CD14-positive monocyte (primary cell): ENCODE results near the gene UQCC2. TPM values are rescaled to one million over a fixed set of nuclear protein-coding genes. Genes with fewer than 3 reads are reported as not detected.

Source experiments
- DNase-seq, 3 donors: peaks; one replicate each; pipeline ENCODE4 v3.0.0-alpha.2; 2011 to 2022
- H2AFZ ChIP-seq: 2 replicates; pipeline ENCODE4 v1.6.0; 2012; ENCODE audit warnings: mild to moderate bottlenecking, low read depth, low read length, inconsistent platforms; ENCODE audit not compliant: insufficient read depth, poor library complexity, severe bottlenecking
- H3K27ac ChIP-seq, 2 donors: 1 replicate in 1 of 2; 2 replicates in 1 of 2; pipeline ENCODE4 v1.5.1; 2012 to 2013; ENCODE audit warnings: low read length in 2 of 2, control low read depth in 1 of 2, inconsistent platforms in 1 of 2, low read depth in 1 of 2, mild to moderate bottlenecking in 1 of 2
- H3K27me3 ChIP-seq, 2 donors: one replicate each; pipeline versions ENCODE4 v1.6.0 to v1.6.1; 2011 to 2013; ENCODE audit warnings: low read length in 2 of 2; ENCODE audit not compliant: control insufficient read depth in 2 of 2, insufficient read depth in 2 of 2
- H3K36me3 ChIP-seq, 2 donors: replicated peaks in 1 of 2; 1 replicate in 1 of 2; 2 replicates in 1 of 2; pipeline versions ENCODE4 v1.5.1 to v1.6.1; 2012 to 2013; ENCODE audit warnings: low read length in 2 of 2, control low read depth in 1 of 2, inconsistent platforms in 1 of 2, mild to moderate bottlenecking in 1 of 2; ENCODE audit not compliant: insufficient read depth in 2 of 2, control insufficient read depth in 1 of 2
- H3K4me1 ChIP-seq, 2 donors: 1 replicate in 1 of 2; 2 replicates in 1 of 2; pipeline versions ENCODE4 v1.5.1 to v1.6.1; 2012 to 2013; ENCODE audit warnings: low read length in 2 of 2, control low read depth in 1 of 2, inconsistent platforms in 1 of 2, mild to moderate bottlenecking in 1 of 2, moderate library complexity in 1 of 2; ENCODE audit not compliant: insufficient read depth in 2 of 2, control insufficient read depth in 1 of 2
- H3K4me2 ChIP-seq: replicated peaks from 2 replicates; pipeline ENCODE3; 2012; ENCODE audit warnings: low read length, moderate library complexity, mild to moderate bottlenecking; ENCODE audit not compliant: poor library complexity, severe bottlenecking; ENCODE audit errors: extremely low read depth
- H3K4me3 ChIP-seq, 3 experiments: fragments of 200-600 bp in 1 of 3; sonication (generic) in 1 of 3; replicated peaks in 1 of 3; 1 replicate in 2 of 3; 2 replicates in 1 of 3; pipeline ENCODE4 v1.5.1; 2011 to 2013; ENCODE audit warnings: low read length in 3 of 3, mild to moderate bottlenecking in 3 of 3, control low read depth in 2 of 3, low read depth in 2 of 3, inconsistent platforms in 1 of 3, moderate library complexity in 1 of 3
- H3K79me2 ChIP-seq: 2 replicates; pipeline ENCODE4 v1.6.0; 2012; ENCODE audit warnings: mild to moderate bottlenecking, control low read depth, inconsistent platforms, low read length, moderate library complexity; ENCODE audit not compliant: insufficient read depth
- H3K9ac ChIP-seq: 2 replicates; pipeline ENCODE4 v1.6.0; 2017; ENCODE audit warnings: low read length, mild to moderate bottlenecking; ENCODE audit not compliant: insufficient read depth, poor library complexity, severe bottlenecking
- H3K9me3 ChIP-seq, 2 donors: replicated peaks in 1 of 2; 1 replicate in 1 of 2; 2 replicates in 1 of 2; pipeline versions ENCODE4 v1.5.1 to v1.6.1; 2012 to 2013; ENCODE audit warnings: low read length in 2 of 2, control low read depth in 1 of 2; ENCODE audit not compliant: control insufficient read depth in 1 of 2, insufficient read depth in 1 of 2
- H4K20me1 ChIP-seq: 2 replicates; pipeline ENCODE4 v1.6.0; 2012; ENCODE audit warnings: mild to moderate bottlenecking, low read length, control low read depth, moderate library complexity; ENCODE audit not compliant: insufficient read depth
- H3K27ac Mint-ChIP-seq, 7 donors: one replicate each; pipeline ENCODE4 v1.8.0; 2020; ENCODE audit warnings: mild to moderate bottlenecking in 7 of 7, mixed read lengths in 7 of 7, moderate library complexity in 6 of 7, inconsistent platforms in 2 of 7
- H3K27me3 Mint-ChIP-seq, 3 donors: one replicate each; pipeline ENCODE4 v1.8.0; 2021 to 2022; ENCODE audit warnings: low read depth in 3 of 3, mild to moderate bottlenecking in 3 of 3, mixed read lengths in 3 of 3, moderate library complexity in 3 of 3, inconsistent platforms in 1 of 3
- H3K36me3 Mint-ChIP-seq, 2 donors: one replicate each; pipeline ENCODE4 v1.8.0; 2020; ENCODE audit warnings: mixed read lengths in 2 of 2, inconsistent platforms in 1 of 2, mild to moderate bottlenecking in 1 of 2
- H3K4me1 Mint-ChIP-seq: one replicate; pipeline ENCODE4 v1.8.0; 2020; ENCODE audit warnings: mild to moderate bottlenecking, mixed read lengths
- H3K4me3 Mint-ChIP-seq, 2 donors: one replicate each; pipeline ENCODE4 v1.8.0; 2020; ENCODE audit warnings: mild to moderate bottlenecking in 2 of 2, mixed read lengths in 2 of 2, moderate library complexity in 1 of 2
- H3K9me3 Mint-ChIP-seq, 7 donors: one replicate each; pipeline ENCODE4 v1.8.0; 2020 to 2022; ENCODE audit warnings: mixed read lengths in 7 of 7, mild to moderate bottlenecking in 6 of 7, moderate library complexity in 6 of 7, inconsistent platforms in 2 of 7
- WGBS: methylation state at CpG from one replicate; pipeline ENCODE4 v1.1.5; 2013; ENCODE audit warnings: missing lambda C conversion rate; ENCODE audit not compliant: insufficient coverage; 5-methylcytosine and 5-hydroxymethylcytosine counted together
- intact Hi-C, 2 donors: fragments of 100-400 bp; cut with micrococcal nuclease; formaldehyde crosslinking; loops; one replicate each; pipeline versions ENCODE4 v1.15.0 to v1.15.1; 2023
- polyA plus RNA-seq, 3 donors: library from polyadenylated mRNA; depleted of rRNA in 1 of 3; unstranded in 2 of 3; stranded (reverse) in 1 of 3; fragments of 300-500 nt in 2 of 3; fragments of >200 nt in 1 of 3; fragmentation: Illumina TruSeq in 2 of 3; gene quantifications; 1 replicate in 2 of 3; 2 replicates in 1 of 3; pipeline ENCODE4 v1.2.3, GENCODE V29; 2012 to 2021
- TF ChIP-seq, protein P1 (sequence below): fragments of 200-600 bp; IDR thresholded peaks from one replicate; pipeline ENCODE4 v1.8.0; 2022; ENCODE audit warnings: antibody characterized with exemption, mild to moderate bottlenecking

Gene UQCC2
- polyA plus RNA-seq, 3 donors, result 10.3 to 39.3 (median 37.2) TPM

DNA sequence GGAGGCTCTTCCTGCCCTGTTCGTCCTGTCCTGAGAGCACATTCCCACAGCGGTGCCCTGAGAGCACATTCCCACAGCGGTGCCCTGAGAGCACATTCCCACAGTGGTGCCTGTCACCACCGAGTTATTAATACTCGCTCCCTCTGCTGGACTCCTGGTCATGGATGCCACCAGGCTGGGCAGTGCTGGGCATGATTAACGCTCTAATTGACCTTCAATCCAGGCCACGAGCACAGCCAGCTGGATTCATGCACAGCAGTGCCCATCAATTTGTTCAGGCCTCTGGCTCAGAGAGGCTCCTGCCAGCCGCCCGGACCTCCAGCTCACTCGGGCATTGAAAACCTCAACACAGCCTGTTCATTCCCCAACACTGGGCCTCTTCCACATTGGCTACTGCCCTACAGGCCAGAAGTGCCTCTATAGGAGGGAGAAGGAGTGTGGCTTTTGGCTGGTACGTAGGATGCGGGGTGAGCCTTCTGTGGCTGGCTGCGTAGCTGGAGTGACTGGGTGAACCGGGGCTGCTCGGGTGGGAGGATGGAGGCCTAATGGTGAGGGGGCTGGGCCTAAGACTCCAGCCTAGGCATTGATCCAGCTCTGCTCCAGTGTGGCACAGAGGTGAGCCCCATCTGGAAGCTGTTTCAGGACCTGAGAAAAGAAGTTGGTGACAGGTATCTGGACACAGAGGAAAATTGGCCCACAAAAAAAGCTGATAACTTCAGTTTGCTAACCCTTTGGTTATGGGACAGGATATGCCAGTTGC lies 25.9 kb upstream of the UQCC2 start:
- no peak overlapping the region for H3K27ac Mint-ChIP-seq
- Histone ChIP-seq H3K9me3 (no peaks in the 10 kb centered on the region), H3K27me3 (no peaks in the 10 kb centered on the region), H3K4me2 (no peak overlapping the region), H3K36me3 (no peaks in the 10 kb centered on the region), H2AFZ (no peak overlapping the region), H3K79me2 (no peaks in the 10 kb centered on the region), H4K20me1 (no peaks in the 10 kb centered on the region), H3K27ac (no peak overlapping the region), H3K4me3 (no peak overlapping the region), H3K4me1 (peaks cover 8 to 12% of the 10 kb centered on the region in 2 donors), H3K9ac (no peak overlapping the region)
- DNase-seq, result no peak
- H3K4me3 Mint-ChIP-seq, result no peak overlapping the region
- no peaks in the 10 kb centered on the region for H3K9me3 Mint-ChIP-seq
- 95% methylated on average over 12 of the region's 15 CpGs for WGBS
- no peaks in the 10 kb centered on the region for H3K27me3 Mint-ChIP-seq
- peaks cover 13% of the 10 kb centered on the region for H3K4me1 Mint-ChIP-seq
- TF ChIP-seq, protein P1, sequence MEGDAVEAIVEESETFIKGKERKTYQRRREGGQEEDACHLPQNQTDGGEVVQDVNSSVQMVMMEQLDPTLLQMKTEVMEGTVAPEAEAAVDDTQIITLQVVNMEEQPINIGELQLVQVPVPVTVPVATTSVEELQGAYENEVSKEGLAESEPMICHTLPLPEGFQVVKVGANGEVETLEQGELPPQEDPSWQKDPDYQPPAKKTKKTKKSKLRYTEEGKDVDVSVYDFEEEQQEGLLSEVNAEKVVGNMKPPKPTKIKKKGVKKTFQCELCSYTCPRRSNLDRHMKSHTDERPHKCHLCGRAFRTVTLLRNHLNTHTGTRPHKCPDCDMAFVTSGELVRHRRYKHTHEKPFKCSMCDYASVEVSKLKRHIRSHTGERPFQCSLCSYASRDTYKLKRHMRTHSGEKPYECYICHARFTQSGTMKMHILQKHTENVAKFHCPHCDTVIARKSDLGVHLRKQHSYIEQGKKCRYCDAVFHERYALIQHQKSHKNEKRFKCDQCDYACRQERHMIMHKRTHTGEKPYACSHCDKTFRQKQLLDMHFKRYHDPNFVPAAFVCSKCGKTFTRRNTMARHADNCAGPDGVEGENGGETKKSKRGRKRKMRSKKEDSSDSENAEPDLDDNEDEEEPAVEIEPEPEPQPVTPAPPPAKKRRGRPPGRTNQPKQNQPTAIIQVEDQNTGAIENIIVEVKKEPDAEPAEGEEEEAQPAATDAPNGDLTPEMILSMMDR, result no peak
- intact Hi-C loops, result no loop called here
- H3K36me3 Mint-ChIP-seq, result no peaks in the 10 kb centered on the region

DNA sequence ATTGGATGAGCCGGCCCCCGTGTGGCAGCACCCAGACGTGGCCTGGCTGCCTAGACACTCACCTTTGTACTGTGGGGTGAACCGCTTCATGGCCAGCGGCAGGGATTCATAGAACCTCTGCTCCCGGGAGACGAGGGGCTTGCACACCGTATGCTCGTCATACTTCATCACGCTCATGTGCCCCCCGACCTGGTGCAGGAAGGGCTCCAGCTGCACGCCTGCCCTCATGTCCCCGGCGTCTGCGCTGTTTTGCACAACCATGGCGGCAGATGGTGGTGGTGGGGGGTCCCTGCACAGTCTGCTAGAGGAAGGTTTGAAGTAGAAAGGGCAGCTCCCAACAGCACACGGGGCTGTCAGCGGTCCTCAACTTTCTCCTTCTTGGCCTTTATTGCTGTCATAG lies 23.7 kb upstream of the UQCC2 start:
- Histone ChIP-seq H3K36me3 (no peaks in the 10 kb centered on the region), H3K27me3 (no peaks in the 10 kb centered on the region), H3K4me1 (peaks cover 4 to 8% of the 10 kb centered on the region in 2 donors), H3K9me3 (no peaks in the 10 kb centered on the region), H3K4me3 (no peak overlapping the region), H3K4me2 (no peak overlapping the region), H4K20me1 (no peaks in the 10 kb centered on the region), H2AFZ (no peak overlapping the region), H3K27ac (no peak overlapping the region), H3K79me2 (no peaks in the 10 kb centered on the region), H3K9ac (no peak overlapping the region)
- intact Hi-C loops, result no loop called here
- WGBS, result 75% methylated on average over 9 of the region's 18 CpGs
- H3K36me3 Mint-ChIP-seq, result no peaks in the 10 kb centered on the region
- H3K9me3 Mint-ChIP-seq, result no peaks in the 10 kb centered on the region
- H3K27me3 Mint-ChIP-seq, result peaks cover 0 to 2% (median 0%) of the 10 kb centered on the region in 3 donors
- DNase-seq, result no peak
- TF ChIP-seq, protein P1, result no peak
- H3K4me1 Mint-ChIP-seq, result peaks cover 9% of the 10 kb centered on the region
- H3K4me3 Mint-ChIP-seq, result no peak overlapping the region
- no peak overlapping the region for H3K27ac Mint-ChIP-seq
